SK-N-SH (cell line): ENCODE data around the gene POU2AF2.

Experiments used
- CTCF ChIP-seq: fragments of 200-600 bp; sonication (generic); IDR thresholded peaks from 2 replicates; pipeline ENCODE4 v1.6.1; 2017; ENCODE audit warnings: antibody characterized with exemption, mild to moderate bottlenecking, moderate library complexity
- ELF1 ChIP-seq: IDR thresholded peaks from 2 replicates; pipeline ENCODE4 v1.4.0; 2012
- EP300 ChIP-seq, 2 experiments: IDR thresholded peaks; 2 replicates each; pipeline versions ENCODE4 v1.4.0 to v1.6.1; 2012; ENCODE audit warnings: borderline replicate concordance in 1 of 2, low read depth in 1 of 2, low read length in 1 of 2
- FOXJ3 ChIP-seq: sonication (generic); formaldehyde crosslinking; IDR thresholded peaks from 2 replicates; pipeline ENCODE4 v1.5.1; 2020; ENCODE audit warnings: mild to moderate bottlenecking, missing genetic modification reagents
- GABPA ChIP-seq: IDR thresholded peaks from 2 replicates; pipeline ENCODE4 v1.4.0; 2012; ENCODE audit warnings: low read depth, mild to moderate bottlenecking
- NFIC ChIP-seq: IDR thresholded peaks from 2 replicates; pipeline ENCODE4 v1.4.0; 2012; ENCODE audit warnings: borderline replicate concordance
- NRF1 ChIP-seq: IDR thresholded peaks from 2 replicates; pipeline ENCODE4 v1.6.1; 2012; ENCODE audit warnings: low read depth, mild to moderate bottlenecking, low read length
- POLR2AphosphoS5 ChIP-seq: IDR thresholded peaks from 2 replicates; pipeline ENCODE4 v1.6.1; 2012; ENCODE audit warnings: low read depth, low read length
- RCOR1 ChIP-seq: fragments of 150-350 bp; IDR thresholded peaks from 2 replicates; pipeline ENCODE4 v1.6.1; 2017; ENCODE audit warnings: antibody characterized with exemption, low read length
- SMC3 ChIP-seq: IDR thresholded peaks from 2 replicates; pipeline ENCODE4 v1.6.1; 2012; ENCODE audit warnings: low read depth, low read length, improper control_type of control experiment
- YY1 ChIP-seq: IDR thresholded peaks from 2 replicates; pipeline ENCODE4 v1.4.0; 2012; ENCODE audit warnings: low read depth, mild to moderate bottlenecking
- TF ChIP-seq, protein P1 (sequence below): IDR thresholded peaks from 2 replicates; pipeline ENCODE4 v1.6.1; 2012; ENCODE audit warnings: mild to moderate bottlenecking, low read depth, low read length, moderate library complexity
- TF ChIP-seq, protein P2 (sequence below): IDR thresholded peaks from 2 replicates; pipeline ENCODE4 v1.4.0; 2012; ENCODE audit warnings: low read depth

DNA sequence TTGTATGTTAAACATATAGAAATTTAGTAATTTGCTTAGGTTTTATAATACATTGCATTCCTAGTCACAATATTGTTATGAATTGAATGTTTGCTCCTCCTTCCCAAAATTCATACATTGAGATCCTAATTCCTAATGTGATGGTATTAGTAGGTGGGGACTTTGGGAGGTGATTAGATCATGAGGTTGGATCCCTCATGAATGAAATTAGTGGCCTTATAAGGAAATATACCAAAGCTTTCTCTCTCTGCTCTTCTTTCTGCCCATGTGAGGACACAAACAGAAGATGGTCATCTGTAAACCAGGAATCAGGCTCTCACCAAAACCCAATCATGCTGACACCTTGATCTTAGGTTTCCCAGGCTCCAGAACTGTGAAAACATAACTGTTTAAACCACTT, 41.3 kb upstream of the POU2AF2 start:
- no peak for TF ChIP-seq YY1
- TF ChIP-seq CTCF, result no peak
- no peak for TF ChIP-seq NRF1
- TF ChIP-seq, protein P1, sequence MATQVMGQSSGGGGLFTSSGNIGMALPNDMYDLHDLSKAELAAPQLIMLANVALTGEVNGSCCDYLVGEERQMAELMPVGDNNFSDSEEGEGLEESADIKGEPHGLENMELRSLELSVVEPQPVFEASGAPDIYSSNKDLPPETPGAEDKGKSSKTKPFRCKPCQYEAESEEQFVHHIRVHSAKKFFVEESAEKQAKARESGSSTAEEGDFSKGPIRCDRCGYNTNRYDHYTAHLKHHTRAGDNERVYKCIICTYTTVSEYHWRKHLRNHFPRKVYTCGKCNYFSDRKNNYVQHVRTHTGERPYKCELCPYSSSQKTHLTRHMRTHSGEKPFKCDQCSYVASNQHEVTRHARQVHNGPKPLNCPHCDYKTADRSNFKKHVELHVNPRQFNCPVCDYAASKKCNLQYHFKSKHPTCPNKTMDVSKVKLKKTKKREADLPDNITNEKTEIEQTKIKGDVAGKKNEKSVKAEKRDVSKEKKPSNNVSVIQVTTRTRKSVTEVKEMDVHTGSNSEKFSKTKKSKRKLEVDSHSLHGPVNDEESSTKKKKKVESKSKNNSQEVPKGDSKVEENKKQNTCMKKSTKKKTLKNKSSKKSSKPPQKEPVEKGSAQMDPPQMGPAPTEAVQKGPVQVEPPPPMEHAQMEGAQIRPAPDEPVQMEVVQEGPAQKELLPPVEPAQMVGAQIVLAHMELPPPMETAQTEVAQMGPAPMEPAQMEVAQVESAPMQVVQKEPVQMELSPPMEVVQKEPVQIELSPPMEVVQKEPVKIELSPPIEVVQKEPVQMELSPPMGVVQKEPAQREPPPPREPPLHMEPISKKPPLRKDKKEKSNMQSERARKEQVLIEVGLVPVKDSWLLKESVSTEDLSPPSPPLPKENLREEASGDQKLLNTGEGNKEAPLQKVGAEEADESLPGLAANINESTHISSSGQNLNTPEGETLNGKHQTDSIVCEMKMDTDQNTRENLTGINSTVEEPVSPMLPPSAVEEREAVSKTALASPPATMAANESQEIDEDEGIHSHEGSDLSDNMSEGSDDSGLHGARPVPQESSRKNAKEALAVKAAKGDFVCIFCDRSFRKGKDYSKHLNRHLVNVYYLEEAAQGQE, result no peak
- no peak for TF ChIP-seq EP300 (IDR thresholded peaks at IDR 0.05; ENCODE audit: borderline replicate concordance in 1 of 2, low read depth in 1 of 2, low read length in 1 of 2)
- TF ChIP-seq SMC3, result no peak
- TF ChIP-seq, protein P2, sequence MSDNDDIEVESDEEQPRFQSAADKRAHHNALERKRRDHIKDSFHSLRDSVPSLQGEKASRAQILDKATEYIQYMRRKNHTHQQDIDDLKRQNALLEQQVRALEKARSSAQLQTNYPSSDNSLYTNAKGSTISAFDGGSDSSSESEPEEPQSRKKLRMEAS, result no peak
- TF ChIP-seq RCOR1, result no peak
- TF ChIP-seq GABPA, result no peak
- no peak for TF ChIP-seq NFIC
- TF ChIP-seq POLR2AphosphoS5, result no peak
- TF ChIP-seq FOXJ3 (CRISPR knock-in tag), result no peak
- no peak for TF ChIP-seq ELF1
